Skeletal muscle tissue (tissue), 4 donors: ENCODE results near the gene OR2V2. TPM values are rescaled to one million over a fixed set of nuclear protein-coding genes. Genes with fewer than 3 reads are reported as not detected.

Experiments used
- H3K27ac ChIP-seq: one replicate; pipeline ENCODE4 v1.7.0; 2013; ENCODE audit warnings: mild to moderate bottlenecking, low read depth, low read length, inconsistent platforms
- H3K27me3 ChIP-seq, 3 donors: one replicate each; pipeline ENCODE4 v1.7.0; 2013; ENCODE audit warnings: low read length in 3 of 3; ENCODE audit not compliant: control insufficient read depth in 3 of 3, insufficient read depth in 3 of 3
- H3K36me3 ChIP-seq, 3 donors: one replicate each; pipeline ENCODE4 v1.7.0; 2013; ENCODE audit warnings: low read length in 3 of 3; ENCODE audit not compliant: control insufficient read depth in 3 of 3, insufficient read depth in 3 of 3
- H3K4me1 ChIP-seq, 3 donors: one replicate each; pipeline ENCODE4 v1.7.0; 2013; ENCODE audit warnings: low read length in 3 of 3, mild to moderate bottlenecking in 3 of 3; ENCODE audit not compliant: control insufficient read depth in 3 of 3, insufficient read depth in 3 of 3
- H3K4me3 ChIP-seq, 3 donors: one replicate each; pipeline ENCODE4 v1.7.0; 2013; ENCODE audit warnings: low read length in 3 of 3
- H3K9ac ChIP-seq, 3 donors: one replicate each; pipeline ENCODE4 v1.7.0; 2013; ENCODE audit warnings: low read length in 3 of 3, mild to moderate bottlenecking in 3 of 3, moderate library complexity in 2 of 3, low read depth in 1 of 3
- H3K9me3 ChIP-seq, 3 donors: one replicate each; pipeline ENCODE4 v1.7.0; 2013; ENCODE audit warnings: low read length in 3 of 3; ENCODE audit not compliant: control insufficient read depth in 3 of 3
- total RNA-seq: library from RNA; depleted of rRNA; stranded (reverse); fragments of >200 nt; gene quantifications from one replicate; pipeline ENCODE4 v1.2.3, GENCODE V29; 2014
- donor health status: Osteomylitis.

Gene OR2V2
- total RNA-seq, 1 donor from 2014 or later: not detected

- peaks cover 20 to 50% (median 49%) of the 10 kb centered on the region in 3 donors for H3K4me1 ChIP-seq
- H3K9me3 ChIP-seq: no peaks in the 10 kb centered on the region
- no peak overlapping the region for H3K4me3 ChIP-seq
- H3K9ac ChIP-seq: peak overlapping the region in 1 of 3 donors; percentile 54
- H3K27ac ChIP-seq: peak overlapping the region; percentile 59
- H3K27me3 ChIP-seq: no peaks in the 10 kb centered on the region
- H3K36me3 ChIP-seq: peaks cover 24 to 44% (median 28%) of the 10 kb centered on the region in 3 donors
Measured at GRCh38 chr5:181195249-181195761, 47.9 kb downstream of the OR2V2 start.

GRCh38 chr5:181197326-181197951 lies 50.1 kb downstream of the OR2V2 start:
- Histone ChIP-seq H3K9ac (no peak overlapping the region), H3K27me3 (no peaks in the 10 kb centered on the region), H3K27ac (no peak overlapping the region), H3K4me3 (no peak overlapping the region), H3K36me3 (peaks cover 29 to 53% (median 34%) of the 10 kb centered on the region in 3 donors), H3K9me3 (no peaks in the 10 kb centered on the region), H3K4me1 (peaks cover 36 to 62% (median 48%) of the 10 kb centered on the region in 3 donors)

DNA sequence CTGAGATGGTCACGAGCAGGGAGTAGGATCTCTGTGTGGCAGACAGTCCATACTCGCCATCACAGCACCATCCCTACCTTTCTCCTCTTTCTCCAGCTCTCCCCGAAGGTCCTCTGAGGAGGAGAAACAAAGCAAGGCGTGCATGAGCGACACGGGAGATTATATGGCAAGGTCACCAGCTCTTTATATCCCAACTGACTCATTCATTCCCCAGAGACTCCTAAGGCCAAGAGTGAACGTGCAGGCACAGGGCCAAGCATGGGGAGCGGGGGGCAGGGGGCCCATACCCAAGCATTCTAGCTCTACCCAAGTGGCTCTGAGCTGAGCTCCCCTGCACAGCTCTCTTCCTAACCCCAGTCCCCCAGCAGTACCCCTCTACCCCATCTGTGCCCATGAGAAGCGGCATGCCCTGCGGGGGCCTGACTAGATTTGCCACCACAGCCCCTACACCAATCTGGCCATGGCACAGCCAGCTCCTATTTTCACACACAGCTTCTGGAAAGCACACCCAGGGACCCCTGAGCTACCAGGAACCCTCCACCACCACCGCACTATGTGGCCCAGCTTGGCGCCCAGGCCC lies 50.8 kb downstream of the OR2V2 start:
- peaks cover 36 to 61% (median 47%) of the 10 kb centered on the region in 3 donors for H3K4me1 ChIP-seq
- H3K27me3 ChIP-seq: no peaks in the 10 kb centered on the region
- H3K9ac ChIP-seq: peak overlapping the region in 1 of 3 donors; percentile 16
- H3K4me3 ChIP-seq: no peak overlapping the region
- no peak overlapping the region for H3K27ac ChIP-seq
- peaks cover 29 to 57% (median 34%) of the 10 kb centered on the region in 3 donors for H3K36me3 ChIP-seq
- H3K9me3 ChIP-seq: no peaks in the 10 kb centered on the region

DNA sequence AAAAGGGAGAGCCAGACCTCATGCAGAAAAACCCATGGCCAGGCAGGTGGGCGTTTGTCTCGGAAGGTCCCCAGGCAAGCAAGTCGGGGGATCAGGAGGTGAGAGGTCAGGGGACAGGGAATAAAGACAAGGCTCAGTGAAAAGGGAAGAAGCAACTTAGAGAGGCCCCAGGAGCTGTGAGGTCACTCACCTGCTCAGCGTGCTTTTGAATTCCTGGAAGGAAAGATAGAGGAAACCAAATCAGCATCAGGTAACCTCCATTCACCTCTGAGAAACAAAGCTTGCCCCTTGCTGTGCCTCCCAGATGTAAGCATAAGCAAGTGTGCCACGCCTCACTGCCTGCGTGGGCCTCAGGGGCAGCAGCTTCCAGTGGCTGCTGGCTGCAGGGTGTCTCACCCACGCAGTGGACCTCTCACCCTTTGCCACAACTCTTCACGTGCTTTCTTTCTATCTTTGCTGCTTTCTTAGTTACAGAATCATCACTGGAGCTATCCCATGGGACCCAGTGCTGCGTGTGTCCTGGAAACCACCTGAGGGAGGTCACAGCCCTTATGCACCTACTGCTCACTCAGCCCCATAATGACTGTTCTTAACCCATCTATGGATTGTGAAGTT lies 51.6 kb downstream of the OR2V2 start:
- Histone ChIP-seq H3K4me1 (peaks cover 37 to 61% (median 45%) of the 10 kb centered on the region in 3 donors), H3K27me3 (no peaks in the 10 kb centered on the region), H3K27ac (no peak overlapping the region), H3K4me3 (no peak overlapping the region), H3K9ac (peak overlapping the region in 1 of 3 donors; percentile 45), H3K9me3 (no peaks in the 10 kb centered on the region), H3K36me3 (peaks cover 29 to 58% (median 34%) of the 10 kb centered on the region in 3 donors)

- H3K9me3 ChIP-seq: no peaks in the 10 kb centered on the region
- no peak overlapping the region for H3K27ac ChIP-seq
- H3K36me3 ChIP-seq: peaks cover 27 to 49% (median 31%) of the 10 kb centered on the region in 3 donors
- H3K9ac ChIP-seq: peak overlapping the region in 1 of 3 donors; percentile 45
- H3K4me3 ChIP-seq: no peak overlapping the region
- no peaks in the 10 kb centered on the region for H3K27me3 ChIP-seq
- peaks cover 37 to 53% (median 38%) of the 10 kb centered on the region in 3 donors for H3K4me1 ChIP-seq
Measured at GRCh38 chr5:181199881-181200638, 52.7 kb downstream of the OR2V2 start.

GRCh38 chr5:181200816-181201215 lies 53.4 kb downstream of the OR2V2 start:
- H3K27ac ChIP-seq: no peak overlapping the region
- no peaks in the 10 kb centered on the region for H3K27me3 ChIP-seq
- H3K9ac ChIP-seq: peak overlapping the region in 1 of 3 donors; percentile 29
- no peak overlapping the region for H3K4me3 ChIP-seq
- H3K4me1 ChIP-seq: peaks cover 41 to 57% (median 42%) of the 10 kb centered on the region in 3 donors
- peaks cover 26 to 48% (median 27%) of the 10 kb centered on the region in 3 donors for H3K36me3 ChIP-seq
- no peaks in the 10 kb centered on the region for H3K9me3 ChIP-seq

GRCh38 chr5:181203093-181203711 lies 55.8 kb downstream of the OR2V2 start:
- Histone ChIP-seq H3K4me1 (peaks cover 50 to 67% (median 53%) of the 10 kb centered on the region in 3 donors), H3K27ac (peak overlapping the region; percentile 90), H3K4me3 (peak overlapping the region; percentile 67 to 88 (median 82)), H3K9me3 (no peaks in the 10 kb centered on the region), H3K9ac (peak overlapping the region; percentile 52 to 93 (median 81)), H3K36me3 (peaks cover 16 to 33% (median 18%) of the 10 kb centered on the region in 3 donors), H3K27me3 (no peaks in the 10 kb centered on the region)

- no peaks in the 10 kb centered on the region for H3K9me3 ChIP-seq
- no peaks in the 10 kb centered on the region for H3K27me3 ChIP-seq
- H3K4me1 ChIP-seq: peaks cover 49 to 64% (median 50%) of the 10 kb centered on the region in 3 donors
- peak overlapping the region; percentile 90 for H3K27ac ChIP-seq
- H3K4me3 ChIP-seq: peak overlapping the region; percentile 67 to 88 (median 82)
- H3K36me3 ChIP-seq: peaks cover 14 to 27% (median 16%) of the 10 kb centered on the region in 3 donors
- H3K9ac ChIP-seq: peak overlapping the region; percentile 65 to 93 (median 81)
Measured at GRCh38 chr5:181203777-181204112, 56.4 kb downstream of the OR2V2 start.

- Histone ChIP-seq H3K27ac (peak overlapping the region; percentile 90), H3K27me3 (no peaks in the 10 kb centered on the region), H3K36me3 (peaks cover 9 to 22% (median 11%) of the 10 kb centered on the region in 3 donors), H3K4me1 (peaks cover 44 to 64% (median 50%) of the 10 kb centered on the region in 3 donors), H3K9me3 (no peaks in the 10 kb centered on the region), H3K9ac (peak overlapping the region; percentile 65 to 93 (median 81)), H3K4me3 (peak overlapping the region; percentile 67 to 88 (median 82))
Measured at GRCh38 chr5:181204113-181204825, 56.9 kb downstream of the OR2V2 start.
